ENCODE results near the gene ARHGAP6. TPM values are rescaled to one million over a fixed set of nuclear protein-coding genes. Genes with fewer than 3 reads are reported as not detected.

The ARHGAP6 gene
- total RNA-seq, 1 donor from 2014 or later = 1.2 TPM

GRCh38 chrX:11703855-11704254 is 38.1 kb upstream of the ARHGAP6 start:
- H4K20me1 ChIP-seq (ENCODE audit: low read depth) = no peaks in the 10 kb centered on the region
- no peak overlapping the region for H3K9ac ChIP-seq
- TF ChIP-seq EZH2 (IDR thresholded peaks at IDR 0.05) (no peak), CTCF (IDR thresholded peaks at IDR 0.05) (no peak), EZH2phosphoT487 (IDR thresholded peaks at IDR 0.05) (no peak)
- Mint-ChIP-seq H3K4me3 (no peak overlapping the region), H3K27me3 (ENCODE audit: insufficient read depth, low read depth) (peaks cover 5% of the 10 kb centered on the region), H3K9me3 (peaks cover 3% of the 10 kb centered on the region), H3K27ac (no peak overlapping the region), H3K36me3 (no peaks in the 10 kb centered on the region), H3K4me1 (peaks cover 4% of the 10 kb centered on the region)
- H3K27ac ChIP-seq = no peak overlapping the region
- no peak overlapping the region for H2AFZ ChIP-seq (replicated peaks)
- no peak overlapping the region for H3K4me2 ChIP-seq
- no peaks in the 10 kb centered on the region for H3K4me1 ChIP-seq
- no peak overlapping the region for H3K4me3 ChIP-seq
- no peaks in the 10 kb centered on the region for H3K9me3 ChIP-seq (ENCODE audit: low read depth)
- H3K27me3 ChIP-seq = no peaks in the 10 kb centered on the region
- no peaks in the 10 kb centered on the region for H3K79me2 ChIP-seq (ENCODE audit: low read depth)
- H3F3A ChIP-seq (ENCODE audit: low read depth) = no peaks in the 10 kb centered on the region
- no peak for DNase-seq (ENCODE audit: low spot score)
- H3K36me3 ChIP-seq = no peaks in the 10 kb centered on the region

GRCh38 chrX:11702965-11703631 is 37.4 kb upstream of the ARHGAP6 start:
- no peaks in the 10 kb centered on the region for H3K9me3 ChIP-seq (ENCODE audit: low read depth)
- H3K4me3 ChIP-seq = no peak overlapping the region
- no peak overlapping the region for H3K27ac ChIP-seq
- no peak overlapping the region for H3K4me2 ChIP-seq
- H3K4me1 ChIP-seq = no peaks in the 10 kb centered on the region
- no peaks in the 10 kb centered on the region for H3F3A ChIP-seq (ENCODE audit: low read depth)
- H3K27me3 Mint-ChIP-seq (ENCODE audit: insufficient read depth, low read depth) = peaks cover 5% of the 10 kb centered on the region
- peaks cover 3% of the 10 kb centered on the region for H3K9me3 Mint-ChIP-seq
- H3K36me3 Mint-ChIP-seq = no peaks in the 10 kb centered on the region
- no peak overlapping the region for H3K4me3 Mint-ChIP-seq
- no peaks in the 10 kb centered on the region for H3K27me3 ChIP-seq
- H3K4me1 Mint-ChIP-seq = peaks cover 4% of the 10 kb centered on the region
- no peak overlapping the region for H3K9ac ChIP-seq
- no peak for DNase-seq (ENCODE audit: low spot score)
- TF ChIP-seq EZH2 (IDR thresholded peaks at IDR 0.05) (no peak), CTCF (IDR thresholded peaks at IDR 0.05) (no peak), EZH2phosphoT487 (IDR thresholded peaks at IDR 0.05) (no peak)
- no peak overlapping the region for H3K27ac Mint-ChIP-seq
- no peak overlapping the region for H2AFZ ChIP-seq (replicated peaks)
- no peaks in the 10 kb centered on the region for H3K36me3 ChIP-seq
- H3K79me2 ChIP-seq (ENCODE audit: low read depth) = no peaks in the 10 kb centered on the region
- no peaks in the 10 kb centered on the region for H4K20me1 ChIP-seq (ENCODE audit: low read depth)

- H2AFZ ChIP-seq (replicated peaks) = no peak overlapping the region
- no peaks in the 10 kb centered on the region for H4K20me1 ChIP-seq (ENCODE audit: low read depth)
- no peak for DNase-seq (ENCODE audit: low spot score)
- no peak overlapping the region for H3K4me2 ChIP-seq
- Mint-ChIP-seq H3K4me1 (peaks cover 4% of the 10 kb centered on the region), H3K27me3 (ENCODE audit: insufficient read depth, low read depth) (peaks cover 5% of the 10 kb centered on the region), H3K9me3 (peaks cover 3% of the 10 kb centered on the region), H3K27ac (no peak overlapping the region), H3K36me3 (no peaks in the 10 kb centered on the region), H3K4me3 (no peak overlapping the region)
- H3K9me3 ChIP-seq (ENCODE audit: low read depth) = no peaks in the 10 kb centered on the region
- H3K4me3 ChIP-seq = no peak overlapping the region
- H3K27ac ChIP-seq = no peak overlapping the region
- no peaks in the 10 kb centered on the region for H3F3A ChIP-seq (ENCODE audit: low read depth)
- TF ChIP-seq CTCF (IDR thresholded peaks at IDR 0.05) = no peak
- TF ChIP-seq EZH2phosphoT487 (IDR thresholded peaks at IDR 0.05) = no peak
- TF ChIP-seq EZH2 (IDR thresholded peaks at IDR 0.05) = no peak
- H3K4me1 ChIP-seq = no peaks in the 10 kb centered on the region
- H3K27me3 ChIP-seq = no peaks in the 10 kb centered on the region
- no peaks in the 10 kb centered on the region for H3K79me2 ChIP-seq (ENCODE audit: low read depth)
- no peak overlapping the region for H3K9ac ChIP-seq
- H3K36me3 ChIP-seq = no peaks in the 10 kb centered on the region
These were observed 36.7 kb upstream of the ARHGAP6 start for GRCh38 chrX:11702420-11702819.

All from neural progenitor cell (in vitro differentiated cells).